ENCODE measurements around the gene MOB1B.
"Not testable (repeated sequence)": the region's sequence is repeated elsewhere in the genome, so short reads cannot be mapped to it uniquely, and the experiment has no call there.

The MOB1B gene

DNA sequence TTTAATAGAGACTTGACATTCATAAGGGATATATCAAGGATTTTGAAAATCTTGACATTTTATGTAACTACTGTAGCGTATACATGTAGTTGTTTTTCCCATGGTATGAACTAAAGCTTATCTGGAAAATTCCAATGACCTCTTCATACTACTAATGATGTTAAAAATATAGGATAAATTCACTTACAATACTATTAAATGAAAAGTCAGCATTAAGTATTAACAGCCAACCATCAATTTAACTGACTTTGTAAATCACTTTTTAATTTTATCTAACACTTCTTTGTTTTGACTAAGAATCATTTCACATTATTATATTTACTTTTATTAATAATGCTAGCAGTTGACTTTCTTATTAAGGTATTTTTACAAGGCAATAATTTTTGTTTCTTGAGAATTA is 125.4 kb downstream of the MOB1B start:
- H3K4me1 Mint-ChIP-seq: no peaks in the 10 kb centered on the region
- DNase-seq: no peak
- H3K27me3 Mint-ChIP-seq: no peaks in the 10 kb centered on the region
- peaks cover 43% of the 10 kb centered on the region for H3K36me3 Mint-ChIP-seq (ENCODE audit: low read depth)
- no peak overlapping the region for H3K27ac Mint-ChIP-seq
- H3K4me3 Mint-ChIP-seq: no peak overlapping the region
- no peaks in the 10 kb centered on the region for H3K9me3 Mint-ChIP-seq
- no peak for ATAC-seq

DNA sequence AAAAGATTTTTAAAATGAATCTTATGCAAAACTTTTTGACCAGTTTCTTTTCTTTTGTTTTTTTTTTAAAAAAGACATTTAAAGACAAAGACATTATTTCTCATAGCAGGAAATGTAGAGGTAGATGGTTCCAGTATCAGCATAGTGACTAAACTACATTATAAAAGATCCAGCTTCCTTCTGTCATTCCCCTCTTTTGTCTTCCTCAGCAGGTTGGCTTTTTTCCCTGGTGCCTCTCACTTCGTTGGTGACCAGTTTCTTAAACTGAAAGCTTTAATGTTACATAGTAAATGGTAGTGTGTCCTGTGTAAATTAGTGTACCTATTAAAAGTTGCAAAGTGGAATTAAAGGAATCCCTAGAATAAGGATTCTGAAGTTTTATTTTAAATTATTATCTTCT is 127.3 kb downstream of the MOB1B start:
- no peaks in the 10 kb centered on the region for H3K9me3 Mint-ChIP-seq
- no peaks in the 10 kb centered on the region for H3K4me1 Mint-ChIP-seq
- no peaks in the 10 kb centered on the region for H3K27me3 Mint-ChIP-seq
- ATAC-seq: no peak
- H3K36me3 Mint-ChIP-seq (ENCODE audit: low read depth): peaks cover 35% of the 10 kb centered on the region
- no peak overlapping the region for H3K27ac Mint-ChIP-seq
- no peak overlapping the region for H3K4me3 Mint-ChIP-seq
- DNase-seq: no peak

DNA sequence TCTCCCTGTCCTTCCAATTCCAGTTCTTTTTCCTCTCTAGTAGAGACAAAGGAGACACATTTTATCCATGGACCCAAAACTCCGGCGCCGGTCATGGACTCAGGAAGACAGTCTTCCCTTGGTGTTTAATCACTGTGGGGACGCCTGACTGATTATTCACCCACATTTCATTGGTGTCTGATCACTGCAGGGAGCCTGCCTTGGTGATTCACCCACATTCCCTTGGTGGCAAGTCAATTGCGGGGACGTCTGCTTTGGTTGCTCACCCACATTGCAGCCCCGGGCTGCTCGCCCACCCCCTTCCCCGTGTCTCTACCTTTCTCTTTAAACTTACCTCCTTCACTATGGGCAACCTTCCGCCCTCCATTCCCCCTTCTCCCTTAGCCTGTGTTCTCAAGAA is 129.9 kb downstream of the MOB1B start:
- peaks cover 29% of the 10 kb centered on the region for H3K36me3 Mint-ChIP-seq (ENCODE audit: low read depth)
- not testable (repeated sequence) for H3K27ac Mint-ChIP-seq, DNase-seq

More for the DNA sequence above, 129.9 kb downstream of the MOB1B start:
- H3K4me1 Mint-ChIP-seq, H3K27me3 Mint-ChIP-seq, H3K4me3 Mint-ChIP-seq, H3K9me3 Mint-ChIP-seq, ATAC-seq: not testable (repeated sequence)
